SK-N-SH treated with all-trans-retinoic acid at 6 μM for 48 hours (cell line): Measurements from ENCODE around the gene GEMIN7.

Source experiments
- ATAC-seq: fragments of 200-7000 bp; cut with Tn5 transposase; 3 replicates; pipeline ENCODE4 v1.9.1; 2020; ENCODE audit warnings: mild to moderate bottlenecking, moderate library complexity
- BACH2 ChIP-seq: fragments of 250-450 bp; sonication (Bioruptor Pico); IDR thresholded peaks from 2 replicates; pipeline ENCODE4 v1.9.0; 2021; ENCODE audit warnings: mild to moderate bottlenecking, borderline replicate concordance
- CREB5 ChIP-seq: fragments of 250-450 bp; sonication (Bioruptor Pico); IDR thresholded peaks from 2 replicates; pipeline ENCODE4 v1.5.1; 2020; ENCODE audit warnings: low read depth, mild to moderate bottlenecking, moderate library complexity
- CSDC2 ChIP-seq: fragments of 250-450 bp; sonication (Bioruptor Pico); IDR thresholded peaks from 2 replicates; pipeline ENCODE4 v1.5.0; 2020; ENCODE audit warnings: mild to moderate bottlenecking, moderate library complexity
- CSRNP3 ChIP-seq: fragments of 250-450 bp; sonication (Bioruptor Pico); IDR thresholded peaks from 2 replicates; pipeline ENCODE4 v1.5.1; 2021; ENCODE audit warnings: mild to moderate bottlenecking, moderate library complexity
- GLIS3 ChIP-seq: fragments of 250-450 bp; sonication (Bioruptor Pico); IDR thresholded peaks from 2 replicates; pipeline ENCODE4 v1.5.0; 2020; ENCODE audit warnings: mild to moderate bottlenecking, moderate library complexity
- ISL1 ChIP-seq: fragments of 250-450 bp; sonication (Bioruptor Pico); IDR thresholded peaks from 2 replicates; pipeline ENCODE4 v2.1.2; 2022; ENCODE audit warnings: mild to moderate bottlenecking, moderate library complexity
- OSR1 ChIP-seq: fragments of 250-450 bp; sonication (Bioruptor Pico); IDR thresholded peaks from 2 replicates; pipeline ENCODE4 v1.8.0; 2022; ENCODE audit warnings: moderate library complexity, mild to moderate bottlenecking, inconsistent platforms
- PATZ1 ChIP-seq: fragments of 250-450 bp; sonication (Bioruptor Pico); IDR thresholded peaks from 2 replicates; pipeline ENCODE4 v1.8.0; 2020; ENCODE audit warnings: mild to moderate bottlenecking, moderate library complexity, borderline replicate concordance
- POU6F1 ChIP-seq: fragments of 250-450 bp; sonication (Bioruptor Pico); IDR thresholded peaks from 2 replicates; pipeline ENCODE4 v1.8.0; 2021; ENCODE audit warnings: low read depth, mild to moderate bottlenecking, moderate library complexity, borderline replicate concordance
- PPARA ChIP-seq: fragments of 250-450 bp; sonication (Bioruptor Pico); IDR thresholded peaks from 2 replicates; pipeline ENCODE4 v1.5.0; 2020; ENCODE audit warnings: mild to moderate bottlenecking, borderline replicate concordance
- RARB ChIP-seq: fragments of 250-450 bp; sonication (Bioruptor Pico); IDR thresholded peaks from 2 replicates; pipeline ENCODE4 v1.8.0; 2021; ENCODE audit warnings: mild to moderate bottlenecking, moderate library complexity
- SNAI2 ChIP-seq: fragments of 250-450 bp; sonication (Bioruptor Pico); IDR thresholded peaks from 2 replicates; pipeline ENCODE4 v1.5.0; 2020; ENCODE audit warnings: mild to moderate bottlenecking, moderate library complexity
- TCF4 ChIP-seq: fragments of 250-450 bp; sonication (Bioruptor Pico); IDR thresholded peaks from 2 replicates; pipeline ENCODE4 v1.8.0; 2021; ENCODE audit warnings: mild to moderate bottlenecking, moderate library complexity, borderline replicate concordance
- TOX ChIP-seq: fragments of 250-450 bp; sonication (Bioruptor Pico); IDR thresholded peaks from 2 replicates; pipeline ENCODE4 v1.8.0; 2021; ENCODE audit warnings: mild to moderate bottlenecking, moderate library complexity, borderline replicate concordance
- TSHZ2 ChIP-seq: fragments of 250-450 bp; sonication (Bioruptor Pico); IDR thresholded peaks from 2 replicates; pipeline ENCODE4 v1.5.0; 2020; ENCODE audit warnings: mild to moderate bottlenecking, moderate library complexity
- ZC3H10 ChIP-seq: fragments of 250-450 bp; sonication (Bioruptor Pico); IDR thresholded peaks from 2 replicates; pipeline ENCODE4 v1.5.1; 2021; ENCODE audit warnings: mild to moderate bottlenecking, moderate library complexity
- ZFP3 ChIP-seq: fragments of 250-450 bp; sonication (Bioruptor Pico); IDR thresholded peaks from 2 replicates; pipeline ENCODE4 v1.5.0; 2020; ENCODE audit warnings: mild to moderate bottlenecking, moderate library complexity
- ZFP30 ChIP-seq: fragments of 450-650 bp; formaldehyde crosslinking; IDR thresholded peaks from 2 replicates; pipeline ENCODE4 v1.5.0; 2022; ENCODE audit warnings: mild to moderate bottlenecking, moderate library complexity
- ZNF565 ChIP-seq: fragments of 450-650 bp; formaldehyde crosslinking; conservative IDR thresholded peaks from 2 replicates; pipeline ENCODE4 v1.5.0; 2020; ENCODE audit warnings: low read depth, mild to moderate bottlenecking, moderate library complexity
- ZNF70 ChIP-seq: fragments of 450-650 bp; formaldehyde crosslinking; IDR thresholded peaks from 2 replicates; pipeline ENCODE4 v1.5.0; 2020; ENCODE audit warnings: mild to moderate bottlenecking, moderate library complexity
- ZNF8 ChIP-seq: fragments of 450-650 bp; formaldehyde crosslinking; IDR thresholded peaks from 2 replicates; pipeline ENCODE4 v1.5.0; 2020; ENCODE audit warnings: mild to moderate bottlenecking, moderate library complexity

GEMIN7 gene

GRCh38 chr19:45101806-45102205 lies 22.7 kb downstream of the GEMIN7 start:
- no peak for ATAC-seq
- TF ChIP-seq POU6F1 (CRISPR knock-in tag) (no peak), RARB (no peak), CSRNP3 (CRISPR knock-in tag) (no peak), BACH2 (no peak), ISL1 (CRISPR knock-in tag) (no peak)

- no peak for ATAC-seq
- TF ChIP-seq ZNF565 (no peak), SNAI2 (no peak), GLIS3 (no peak), ZNF8 (no peak), RARB (no peak), ZNF70 (CRISPR knock-in tag) (no peak), ZFP30 (no peak), TSHZ2 (no peak), PPARA (CRISPR knock-in tag) (no peak)
These were observed 23.4 kb downstream of the GEMIN7 start for GRCh38 chr19:45102481-45102880.

GRCh38 chr19:45103156-45103507 lies 24.1 kb downstream of the GEMIN7 start:
- ATAC-seq = no peak
- TF ChIP-seq OSR1 (CRISPR knock-in tag) (no peak), TCF4 (no peak), TOX (no peak), ISL1 (CRISPR knock-in tag) (no peak), CSDC2 (CRISPR knock-in tag) (no peak), PATZ1 (CRISPR knock-in tag) (no peak), ZNF565 (no peak), PPARA (CRISPR knock-in tag) (no peak), CREB5 (CRISPR knock-in tag) (no peak), ZFP3 (CRISPR knock-in tag) (no peak)

GRCh38 chr19:45103508-45104319 lies 24.7 kb downstream of the GEMIN7 start:
- no peak for ATAC-seq
- no peak for TF ChIP-seq BACH2
- no peak for TF ChIP-seq RARB
- TF ChIP-seq ZC3H10 (CRISPR knock-in tag) = no peak
- TF ChIP-seq OSR1 (CRISPR knock-in tag) = no peak
- TF ChIP-seq ISL1 (CRISPR knock-in tag) = no peak
- TF ChIP-seq CSRNP3 (CRISPR knock-in tag) = no peak
- TF ChIP-seq ZNF8 = no peak
- TF ChIP-seq CSDC2 (CRISPR knock-in tag) = no peak
- no peak for TF ChIP-seq POU6F1 (CRISPR knock-in tag)
